DND-41 (cell line): Measurements from ENCODE around the gene SMIM17.
"Not testable (repeated sequence)": the region's sequence is repeated elsewhere in the genome, so short reads cannot be mapped to it uniquely, and the experiment has no call there.

Experiments used
- ATAC-seq: fragments of 200-7000 bp; cut with Tn5 transposase; 3 replicates; pipeline ENCODE4 v1.9.1; 2021; ENCODE audit warnings: low read depth; ENCODE audit not compliant: insufficient read depth
- DNase-seq: peaks from one replicate; pipeline ENCODE4 v3.0.0-alpha.2; 2020
- H2AFZ ChIP-seq: 2 replicates; pipeline ENCODE4 v1.6.0; 2012; ENCODE audit warnings: low read depth, low read length
- H3K27ac ChIP-seq: 2 replicates; pipeline ENCODE4 v1.5.1; 2012; ENCODE audit warnings: low read length, inconsistent platforms
- H3K27me3 ChIP-seq: fragments of 200-600 bp; sonication (generic); 2 replicates; pipeline ENCODE4 v1.6.0; 2012; ENCODE audit warnings: low read length, mild to moderate bottlenecking, inconsistent platforms; ENCODE audit not compliant: insufficient read depth, poor library complexity
- H3K36me3 ChIP-seq: 2 replicates; pipeline ENCODE4 v1.5.1; 2012; ENCODE audit warnings: low read length, inconsistent platforms; ENCODE audit not compliant: insufficient read depth
- H3K4me1 ChIP-seq: 2 replicates; pipeline ENCODE4 v1.5.1; 2012; ENCODE audit warnings: mild to moderate bottlenecking, low read length; ENCODE audit not compliant: insufficient read depth
- H3K4me2 ChIP-seq: 2 replicates; pipeline ENCODE4 v1.6.0; 2012; ENCODE audit warnings: mild to moderate bottlenecking, moderate library complexity, low read length, inconsistent platforms; ENCODE audit not compliant: insufficient read depth
- H3K4me3 ChIP-seq, 2 experiments: fragments of 200-600 bp in 1 of 2; shearing (Covaris generic) in 1 of 2; 2 replicates each; pipeline ENCODE4 v1.5.1; 2012 to 2016; ENCODE audit warnings: inconsistent platforms in 2 of 2, low read length in 2 of 2, mild to moderate bottlenecking in 2 of 2, low read depth in 1 of 2, moderate library complexity in 1 of 2
- H3K79me2 ChIP-seq: 2 replicates; pipeline ENCODE4 v1.6.0; 2012; ENCODE audit warnings: low read length, inconsistent platforms; ENCODE audit not compliant: insufficient read depth
- H3K9ac ChIP-seq: 2 replicates; pipeline ENCODE4 v1.6.0; 2012; ENCODE audit warnings: low read depth, mild to moderate bottlenecking, inconsistent platforms, low read length, moderate library complexity
- H3K9me3 ChIP-seq: 2 replicates; pipeline ENCODE4 v1.5.1; 2012; ENCODE audit warnings: low read length, moderate library complexity, mild to moderate bottlenecking, inconsistent platforms; ENCODE audit not compliant: insufficient read depth, severe bottlenecking
- H4K20me1 ChIP-seq: 2 replicates; pipeline ENCODE4 v1.6.0; 2012; ENCODE audit warnings: low read length; ENCODE audit not compliant: insufficient read depth
- CTCF ChIP-seq: IDR thresholded peaks from 2 replicates; pipeline ENCODE4 v1.5.1; 2012; ENCODE audit warnings: borderline replicate concordance, low read length, moderate library complexity, mild to moderate bottlenecking; ENCODE audit not compliant: poor library complexity, severe bottlenecking; ENCODE audit errors: extremely low read depth
- EZH2 ChIP-seq: IDR thresholded peaks from 3 replicates; pipeline ENCODE4 v1.6.1; 2012; ENCODE audit warnings: borderline replicate concordance, low read depth, mild to moderate bottlenecking, moderate library complexity, low read length, inconsistent platforms; ENCODE audit not compliant: severe bottlenecking

Gene SMIM17

GRCh38 chr19:56670961-56671612 lies 28.1 kb downstream of the SMIM17 start:
- Histone ChIP-seq H3K4me1 (no peaks in the 10 kb centered on the region), H3K79me2 (no peaks in the 10 kb centered on the region), H3K9ac (no peak overlapping the region), H3K27ac (no peak overlapping the region), H3K4me2 (no peak overlapping the region), H3K4me3 (no peak overlapping the region), H3K36me3 (no peaks in the 10 kb centered on the region), H3K9me3 (peaks cover 9% of the 10 kb centered on the region), H4K20me1 (no peaks in the 10 kb centered on the region), H2AFZ (no peak overlapping the region), H3K27me3 (no peaks in the 10 kb centered on the region)
- no peak for DNase-seq
- ATAC-seq, result no peak
- TF ChIP-seq EZH2, result no peak
- TF ChIP-seq CTCF, result no peak

- no peak for ATAC-seq
- Histone ChIP-seq H4K20me1 (no peaks in the 10 kb centered on the region), H3K27me3 (no peaks in the 10 kb centered on the region), H3K36me3 (no peaks in the 10 kb centered on the region), H2AFZ (no peak within 1 kb of the TSS), H3K4me2 (no peak within 1 kb of the TSS), H3K9ac (no peak within 1 kb of the TSS), H3K27ac (no peak within 1 kb of the TSS), H3K9me3 (peaks cover 9% of the 10 kb centered on the region), H3K4me3 (no peak within 1 kb of the TSS), H3K79me2 (no peaks in the 10 kb centered on the region), H3K4me1 (no peaks in the 10 kb centered on the region)
- no peak for TF ChIP-seq CTCF
- no peak for TF ChIP-seq EZH2
- DNase-seq, result no peak
Observed at GRCh38 chr19:56671613-56671994, 28.6 kb downstream of the SMIM17 start, which contains the start of gene ZNF835. Gene ZNF835 (minus strand): TSS chr19:56671757. CDS start chr19:56665198, 6,559 bp downstream.

- not testable (repeated sequence) for H3K27me3 ChIP-seq, H4K20me1 ChIP-seq, DNase-seq, H3K27ac ChIP-seq, H2AFZ ChIP-seq, H3K4me3 ChIP-seq, ATAC-seq, H3K4me2 ChIP-seq, H3K9me3 ChIP-seq, H3K9ac ChIP-seq, H3K36me3 ChIP-seq, H3K4me1 ChIP-seq, H3K79me2 ChIP-seq
Observed at GRCh38 chr19:56672610-56673009, 29.7 kb downstream of the SMIM17 start.

GRCh38 chr19:56678205-56678604 lies 35.2 kb downstream of the SMIM17 start:
- no peak overlapping the region for H3K4me2 ChIP-seq
- no peaks in the 10 kb centered on the region for H3K27me3 ChIP-seq
- no peak for DNase-seq
- no peak overlapping the region for H3K4me3 ChIP-seq
- H3K79me2 ChIP-seq, result no peaks in the 10 kb centered on the region
- H4K20me1 ChIP-seq, result no peaks in the 10 kb centered on the region
- TF ChIP-seq EZH2, result no peak
- no peak for TF ChIP-seq CTCF
- no peaks in the 10 kb centered on the region for H3K9me3 ChIP-seq
- H3K9ac ChIP-seq, result no peak overlapping the region
- no peaks in the 10 kb centered on the region for H3K4me1 ChIP-seq
- H2AFZ ChIP-seq, result no peak overlapping the region; the same call in 1 of the 2 replicates
- ATAC-seq, result no peak
- H3K27ac ChIP-seq, result no peak overlapping the region
- H3K36me3 ChIP-seq, result no peaks in the 10 kb centered on the region
